HL-60 (cell line): ENCODE measurements around the gene FKBP11.

ENCODE experiments used
- POLR2AphosphoS5 ChIP-seq: IDR thresholded peaks from 2 replicates; pipeline ENCODE4 v1.6.1; 2012; ENCODE audit warnings: low read depth
- TF ChIP-seq, protein P1 (sequence below): IDR thresholded peaks from one replicate; pipeline ENCODE4 v1.5.1; 2011; ENCODE audit warnings: low read length, control low read depth, inconsistent platforms; ENCODE audit not compliant: insufficient read depth
- TF ChIP-seq, protein P2 (sequence below): IDR thresholded peaks from 2 replicates; pipeline ENCODE4 v1.6.1; 2012; ENCODE audit warnings: low read depth; ENCODE audit not compliant: insufficient replicate concordance

DNA sequence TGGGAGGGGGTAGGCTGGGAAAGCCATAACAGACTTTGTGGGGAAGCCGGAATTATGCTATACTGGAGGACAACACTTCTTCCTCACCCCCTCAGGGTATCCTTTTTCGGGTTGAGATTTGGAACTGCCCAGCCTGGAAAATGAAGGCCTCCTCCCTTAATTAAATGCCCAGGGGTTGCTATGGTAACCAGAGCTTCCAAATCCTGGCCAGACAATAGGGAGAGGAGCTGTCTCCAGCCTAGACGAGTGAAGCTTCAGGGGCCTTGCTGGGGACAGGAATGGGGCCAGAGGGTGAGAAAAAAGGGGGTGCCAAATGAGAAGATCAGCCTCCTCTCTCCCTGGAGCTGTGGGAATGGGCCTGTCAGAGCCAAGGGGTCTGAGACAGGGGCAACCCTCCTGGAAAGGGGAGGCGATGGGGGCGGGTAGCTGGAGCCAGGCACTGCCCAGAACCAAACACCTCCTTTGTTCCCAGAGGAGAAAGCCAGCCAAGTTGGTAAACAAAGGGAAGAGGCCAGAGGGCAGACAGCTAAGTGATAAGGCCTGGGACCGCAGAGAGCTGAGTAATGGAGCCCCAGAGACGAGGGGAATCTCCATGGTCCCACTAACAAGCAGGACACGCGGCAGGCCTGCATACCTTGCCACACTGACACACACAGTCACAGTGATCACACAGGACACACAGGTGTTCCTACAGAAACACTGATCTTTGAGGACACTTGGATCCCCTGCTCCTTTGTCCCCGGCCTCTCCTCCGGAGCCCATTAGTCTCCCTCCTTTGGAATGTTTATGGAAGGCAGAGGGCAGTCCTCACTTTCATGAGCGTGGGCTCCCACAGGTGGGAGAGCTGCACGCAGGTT, 41.8 kb downstream of the FKBP11 start:
- TF ChIP-seq, protein P1, sequence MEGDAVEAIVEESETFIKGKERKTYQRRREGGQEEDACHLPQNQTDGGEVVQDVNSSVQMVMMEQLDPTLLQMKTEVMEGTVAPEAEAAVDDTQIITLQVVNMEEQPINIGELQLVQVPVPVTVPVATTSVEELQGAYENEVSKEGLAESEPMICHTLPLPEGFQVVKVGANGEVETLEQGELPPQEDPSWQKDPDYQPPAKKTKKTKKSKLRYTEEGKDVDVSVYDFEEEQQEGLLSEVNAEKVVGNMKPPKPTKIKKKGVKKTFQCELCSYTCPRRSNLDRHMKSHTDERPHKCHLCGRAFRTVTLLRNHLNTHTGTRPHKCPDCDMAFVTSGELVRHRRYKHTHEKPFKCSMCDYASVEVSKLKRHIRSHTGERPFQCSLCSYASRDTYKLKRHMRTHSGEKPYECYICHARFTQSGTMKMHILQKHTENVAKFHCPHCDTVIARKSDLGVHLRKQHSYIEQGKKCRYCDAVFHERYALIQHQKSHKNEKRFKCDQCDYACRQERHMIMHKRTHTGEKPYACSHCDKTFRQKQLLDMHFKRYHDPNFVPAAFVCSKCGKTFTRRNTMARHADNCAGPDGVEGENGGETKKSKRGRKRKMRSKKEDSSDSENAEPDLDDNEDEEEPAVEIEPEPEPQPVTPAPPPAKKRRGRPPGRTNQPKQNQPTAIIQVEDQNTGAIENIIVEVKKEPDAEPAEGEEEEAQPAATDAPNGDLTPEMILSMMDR: no peak
- TF ChIP-seq, protein P2, sequence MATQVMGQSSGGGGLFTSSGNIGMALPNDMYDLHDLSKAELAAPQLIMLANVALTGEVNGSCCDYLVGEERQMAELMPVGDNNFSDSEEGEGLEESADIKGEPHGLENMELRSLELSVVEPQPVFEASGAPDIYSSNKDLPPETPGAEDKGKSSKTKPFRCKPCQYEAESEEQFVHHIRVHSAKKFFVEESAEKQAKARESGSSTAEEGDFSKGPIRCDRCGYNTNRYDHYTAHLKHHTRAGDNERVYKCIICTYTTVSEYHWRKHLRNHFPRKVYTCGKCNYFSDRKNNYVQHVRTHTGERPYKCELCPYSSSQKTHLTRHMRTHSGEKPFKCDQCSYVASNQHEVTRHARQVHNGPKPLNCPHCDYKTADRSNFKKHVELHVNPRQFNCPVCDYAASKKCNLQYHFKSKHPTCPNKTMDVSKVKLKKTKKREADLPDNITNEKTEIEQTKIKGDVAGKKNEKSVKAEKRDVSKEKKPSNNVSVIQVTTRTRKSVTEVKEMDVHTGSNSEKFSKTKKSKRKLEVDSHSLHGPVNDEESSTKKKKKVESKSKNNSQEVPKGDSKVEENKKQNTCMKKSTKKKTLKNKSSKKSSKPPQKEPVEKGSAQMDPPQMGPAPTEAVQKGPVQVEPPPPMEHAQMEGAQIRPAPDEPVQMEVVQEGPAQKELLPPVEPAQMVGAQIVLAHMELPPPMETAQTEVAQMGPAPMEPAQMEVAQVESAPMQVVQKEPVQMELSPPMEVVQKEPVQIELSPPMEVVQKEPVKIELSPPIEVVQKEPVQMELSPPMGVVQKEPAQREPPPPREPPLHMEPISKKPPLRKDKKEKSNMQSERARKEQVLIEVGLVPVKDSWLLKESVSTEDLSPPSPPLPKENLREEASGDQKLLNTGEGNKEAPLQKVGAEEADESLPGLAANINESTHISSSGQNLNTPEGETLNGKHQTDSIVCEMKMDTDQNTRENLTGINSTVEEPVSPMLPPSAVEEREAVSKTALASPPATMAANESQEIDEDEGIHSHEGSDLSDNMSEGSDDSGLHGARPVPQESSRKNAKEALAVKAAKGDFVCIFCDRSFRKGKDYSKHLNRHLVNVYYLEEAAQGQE: no peak
- TF ChIP-seq POLR2AphosphoS5: no peak
